B cell (primary cell): ENCODE results near the gene IKZF2. TPM values are rescaled to one million over a fixed set of nuclear protein-coding genes. Genes with fewer than 3 reads are reported as not detected.

Experiments used
- ATAC-seq: fragments of 200-7000 bp; cut with Tn5 transposase; one replicate; pipeline ENCODE4 v1.10.0; 2021; ENCODE audit warnings: low read depth, mild to moderate bottlenecking, moderate number of reproducible peaks, moderate library complexity
- CTCF ChIA-PET: fragments of 350-600 bp; sonication (Branson Sonifier 250); formaldehyde crosslinking; loops from one replicate; lab custom pipeline; 2021; ENCODE audit warnings: antibody characterized with exemption, inconsistent platforms; lab: Charles Lee
- POLR2A ChIA-PET: fragments of 350-600 bp; sonication (Branson Sonifier 250); formaldehyde crosslinking; loops from one replicate; lab custom pipeline; 2021; ENCODE audit warnings: antibody characterized with exemption; lab: Charles Lee
- DNase-seq: peaks from one replicate; pipeline ENCODE4 v3.0.0; 2013
- H2AFZ ChIP-seq: 2 replicates; pipeline ENCODE4 v1.6.1; 2012; ENCODE audit warnings: mild to moderate bottlenecking, low read depth, low read length; ENCODE audit not compliant: insufficient read depth, poor library complexity, severe bottlenecking
- H3K27ac ChIP-seq, 2 donors: 1 replicate in 1 of 2; 2 replicates in 1 of 2; pipeline ENCODE4 v1.5.1; 2012 to 2013; ENCODE audit warnings: low read length in 2 of 2, mild to moderate bottlenecking in 2 of 2, moderate library complexity in 1 of 2
- H3K27me3 ChIP-seq, 4 experiments: fragments of 200-600 bp in 1 of 4; sonication (generic) in 1 of 4; replicated peaks in 1 of 4; 1 replicate in 2 of 4; 2 replicates in 2 of 4; pipeline versions ENCODE4 v1.6.1 to v1.7.0; 2013 to 2016; ENCODE audit warnings: low read length in 3 of 4, mild to moderate bottlenecking in 2 of 4, mixed read lengths in 1 of 4, moderate library complexity in 1 of 4; ENCODE audit not compliant: insufficient read depth in 4 of 4, control insufficient read depth in 3 of 4; ENCODE audit errors: control extremely low read depth in 1 of 4
- H3K36me3 ChIP-seq, 2 experiments: replicated peaks in 1 of 2; 1 replicate in 1 of 2; 2 replicates in 1 of 2; pipeline versions ENCODE4 v1.6.1 to v1.7.1; 2013; ENCODE audit warnings: low read length in 1 of 2; ENCODE audit not compliant: insufficient read depth in 2 of 2, control insufficient read depth in 1 of 2; ENCODE audit errors: control extremely low read depth in 1 of 2, extremely low read depth in 1 of 2
- H3K4me1 ChIP-seq, 2 donors: fragments of 200-600 bp in 1 of 2; sonication (generic) in 1 of 2; 1 replicate in 1 of 2; 2 replicates in 1 of 2; pipeline versions ENCODE4 v1.5.1 to v1.6.1; 2013 to 2017; ENCODE audit warnings: low read length in 2 of 2; ENCODE audit not compliant: control insufficient read depth in 2 of 2, insufficient read depth in 2 of 2
- H3K4me2 ChIP-seq: replicated peaks from 2 replicates; pipeline ENCODE3; 2012; ENCODE audit warnings: mild to moderate bottlenecking, low read depth, low read length; ENCODE audit not compliant: poor library complexity, severe bottlenecking
- H3K4me3 ChIP-seq, 5 experiments: fragments of 200-600 bp in 1 of 5; sonication (generic) in 1 of 5; 1 replicate in 3 of 5; 2 replicates in 2 of 5; pipeline versions ENCODE4 v1.5.1 to v1.7.0; 2011 to 2016; ENCODE audit warnings: low read length in 4 of 5, mild to moderate bottlenecking in 4 of 5, low read depth in 2 of 5, control low read depth in 1 of 5, moderate library complexity in 1 of 5; ENCODE audit not compliant: insufficient read depth in 1 of 5; ENCODE audit errors: control extremely low read depth in 1 of 5, extremely low read depth in 1 of 5
- H3K79me2 ChIP-seq: fragments of 200-600 bp; sonication (generic); one replicate; pipeline ENCODE4 v1.6.0; 2016; ENCODE audit warnings: low read length; ENCODE audit not compliant: control insufficient read depth, insufficient read depth
- H3K9ac ChIP-seq: fragments of 200-600 bp; sonication (generic); 2 replicates; pipeline ENCODE4 v1.6.1; 2017; ENCODE audit warnings: mild to moderate bottlenecking, low read length, moderate library complexity
- H3K9me3 ChIP-seq, 3 donors: one replicate each; pipeline versions ENCODE4 v1.6.1 to v1.7.1; 2013; ENCODE audit warnings: low read length in 2 of 3; ENCODE audit not compliant: control insufficient read depth in 2 of 3, insufficient read depth in 1 of 3; ENCODE audit errors: control extremely low read depth in 1 of 3
- H4K20me1 ChIP-seq: 2 replicates; pipeline ENCODE4 v1.6.0; 2012; ENCODE audit warnings: mild to moderate bottlenecking, low read length; ENCODE audit not compliant: insufficient read depth, control insufficient read depth, poor library complexity, severe bottlenecking
- H3K27ac Mint-ChIP-seq: one replicate; pipeline ENCODE4 v1.8.0; 2021; ENCODE audit warnings: mixed read lengths
- H3K27me3 Mint-ChIP-seq: one replicate; pipeline ENCODE4 v1.8.0; 2021; ENCODE audit warnings: mixed read lengths
- H3K4me1 Mint-ChIP-seq: one replicate; pipeline ENCODE4 v1.8.0; 2021; ENCODE audit warnings: mixed read lengths
- H3K4me3 Mint-ChIP-seq: one replicate; pipeline ENCODE4 v1.8.0; 2021; ENCODE audit warnings: mixed read lengths
- H3K9me3 Mint-ChIP-seq: one replicate; pipeline ENCODE4 v1.8.0; 2022; ENCODE audit warnings: mixed read lengths; ENCODE audit not compliant: insufficient read depth
- EZH2 ChIP-seq: IDR thresholded peaks from 2 replicates; pipeline ENCODE4 v1.6.1; 2012; ENCODE audit warnings: borderline replicate concordance, low read depth, mild to moderate bottlenecking, moderate library complexity, low read length; ENCODE audit not compliant: insufficient read depth, poor library complexity, severe bottlenecking
- WGBS: methylation state at CpG from one replicate; pipeline ENCODE4 v1.1.5; 2013; ENCODE audit warnings: missing lambda C conversion rate; ENCODE audit not compliant: insufficient coverage; 5-methylcytosine and 5-hydroxymethylcytosine counted together
- intact Hi-C: fragments of 100-400 bp; cut with micrococcal nuclease; formaldehyde crosslinking; loops from one replicate; pipeline ENCODE4 v1.10.0; 2022
- polyA plus RNA-seq: library from polyadenylated mRNA; depleted of rRNA; stranded (reverse); fragments of >200 nt; gene quantifications from 2 replicates; pipeline ENCODE4 v1.2.3, GENCODE V29; 2012
- total RNA-seq, 2 donors: library from RNA; stranded (reverse); fragments of 120-200 nt in 1 of 2; gene quantifications; 1 replicate in 1 of 2; 2 replicates in 1 of 2; pipeline versions ENCODE4 v1.2.3 to v1.2.4, GENCODE V29; 2013 to 2022
- TF ChIP-seq, protein P1 (sequence below): fragments of 200-600 bp; IDR thresholded peaks from one replicate; pipeline ENCODE4 v1.8.0; 2022; ENCODE audit warnings: antibody characterized with exemption, mild to moderate bottlenecking

The IKZF2 gene
- total and polyA plus RNA-seq, 2 donors (not counting 1 experiment from before 2014, with no cell fraction given), result 2.5 to 49.3 TPM

DNA sequence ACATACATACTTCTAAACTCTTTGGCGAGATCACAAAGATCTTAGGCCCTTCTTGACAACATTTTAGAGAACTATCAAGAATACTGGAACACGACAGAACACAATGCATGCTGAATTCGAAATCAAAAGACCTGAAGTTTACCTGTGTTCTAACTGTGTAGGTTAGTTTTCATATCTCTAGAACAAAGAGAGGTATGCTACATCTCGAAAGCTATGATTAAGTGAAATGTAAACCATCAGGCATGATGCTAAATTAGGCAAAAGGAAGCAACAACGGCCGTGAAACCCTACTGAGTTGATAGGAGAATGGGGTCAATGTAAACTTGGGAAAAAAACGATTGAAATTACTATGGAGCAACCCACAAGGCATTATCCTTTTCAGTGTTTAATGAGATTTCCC lies 43.7 kb downstream of the IKZF2 start:
- ChIA-PET POLR2A (no interaction called here), CTCF (no interaction called here)
- Histone ChIP-seq H3K36me3 (no peaks in the 10 kb centered on the region), H3K79me2 (peaks cover 14% of the 10 kb centered on the region), H2AFZ (no peak overlapping the region), H3K4me1 (peaks cover 0 to 9% of the 10 kb centered on the region in 2 donors), H3K27ac (peak overlapping the region in 1 of 2 donors; percentile 4), H4K20me1 (no peaks in the 10 kb centered on the region), H3K9ac (no peak overlapping the region), H3K4me2 (no peak overlapping the region), H3K9me3 (no peaks in the 10 kb centered on the region), H3K27me3 (no peaks in the 10 kb centered on the region), H3K4me3 (no peak overlapping the region)
- intact Hi-C loops, result loop anchor here (10.0 kb wide), 1 partner anchor 53 kb away; no protein-coding TSS in a partner anchor
- H3K27me3 Mint-ChIP-seq, result no peaks in the 10 kb centered on the region
- H3K9me3 Mint-ChIP-seq, result no peaks in the 10 kb centered on the region
- no peak overlapping the region for H3K27ac Mint-ChIP-seq
- DNase-seq (no peak), ATAC-seq (no peak)
- no peak for TF ChIP-seq EZH2
- TF ChIP-seq, protein P1, sequence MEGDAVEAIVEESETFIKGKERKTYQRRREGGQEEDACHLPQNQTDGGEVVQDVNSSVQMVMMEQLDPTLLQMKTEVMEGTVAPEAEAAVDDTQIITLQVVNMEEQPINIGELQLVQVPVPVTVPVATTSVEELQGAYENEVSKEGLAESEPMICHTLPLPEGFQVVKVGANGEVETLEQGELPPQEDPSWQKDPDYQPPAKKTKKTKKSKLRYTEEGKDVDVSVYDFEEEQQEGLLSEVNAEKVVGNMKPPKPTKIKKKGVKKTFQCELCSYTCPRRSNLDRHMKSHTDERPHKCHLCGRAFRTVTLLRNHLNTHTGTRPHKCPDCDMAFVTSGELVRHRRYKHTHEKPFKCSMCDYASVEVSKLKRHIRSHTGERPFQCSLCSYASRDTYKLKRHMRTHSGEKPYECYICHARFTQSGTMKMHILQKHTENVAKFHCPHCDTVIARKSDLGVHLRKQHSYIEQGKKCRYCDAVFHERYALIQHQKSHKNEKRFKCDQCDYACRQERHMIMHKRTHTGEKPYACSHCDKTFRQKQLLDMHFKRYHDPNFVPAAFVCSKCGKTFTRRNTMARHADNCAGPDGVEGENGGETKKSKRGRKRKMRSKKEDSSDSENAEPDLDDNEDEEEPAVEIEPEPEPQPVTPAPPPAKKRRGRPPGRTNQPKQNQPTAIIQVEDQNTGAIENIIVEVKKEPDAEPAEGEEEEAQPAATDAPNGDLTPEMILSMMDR, result no peak
- no peak overlapping the region for H3K4me3 Mint-ChIP-seq
- H3K4me1 Mint-ChIP-seq, result peaks cover 29% of the 10 kb centered on the region
- 100% methylated on average over 1 of the region's 7 CpGs for WGBS

DNA sequence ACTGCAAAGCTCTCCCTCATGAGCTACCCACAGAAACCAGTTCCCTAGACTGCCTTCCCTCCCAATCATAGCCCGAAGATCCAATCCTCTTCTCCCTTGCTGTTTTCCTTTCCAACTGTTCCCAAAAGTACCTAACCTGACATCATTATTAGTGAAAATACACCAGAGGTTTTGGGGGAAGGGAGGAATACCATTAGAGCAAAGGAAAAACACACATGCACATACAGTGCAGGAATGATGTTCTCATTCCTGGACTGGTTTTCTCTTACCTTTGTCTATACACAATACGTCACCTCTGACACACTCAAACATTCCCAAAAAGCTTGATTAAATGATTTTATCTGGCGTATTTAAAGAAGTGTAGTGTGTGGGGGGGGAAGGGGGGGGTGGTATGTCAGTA lies 46.2 kb downstream of the IKZF2 start:
- Histone ChIP-seq H3K36me3 (no peaks in the 10 kb centered on the region), H3K4me3 (no peak overlapping the region), H3K27me3 (no peaks in the 10 kb centered on the region), H4K20me1 (no peaks in the 10 kb centered on the region), H3K79me2 (peaks cover 22% of the 10 kb centered on the region), H3K4me1 (peaks cover 7 to 21% of the 10 kb centered on the region in 2 donors), H2AFZ (no peak overlapping the region), H3K27ac (no peak overlapping the region), H3K9ac (no peak overlapping the region), H3K4me2 (no peak overlapping the region), H3K9me3 (no peaks in the 10 kb centered on the region)
- no peaks in the 10 kb centered on the region for H3K27me3 Mint-ChIP-seq
- H3K9me3 Mint-ChIP-seq, result no peaks in the 10 kb centered on the region
- ChIA-PET POLR2A (no interaction called here), CTCF (no interaction called here)
- H3K4me3 Mint-ChIP-seq, result no peak overlapping the region
- 100% methylated on average over 1 of the region's 3 CpGs for WGBS
- intact Hi-C loops, result loop anchor here (10.0 kb wide), 1 partner anchor 50 kb away; no protein-coding TSS in a partner anchor
- TF ChIP-seq, protein P1, result no peak
- no peak for TF ChIP-seq EZH2
- ATAC-seq (no peak), DNase-seq (no peak)
- no peak overlapping the region for H3K27ac Mint-ChIP-seq
- peaks cover 37% of the 10 kb centered on the region for H3K4me1 Mint-ChIP-seq
